HCT116 (cell line): ENCODE measurements around the gene FAM193A.
"Not testable (repeated sequence)": the region's sequence is repeated elsewhere in the genome, so short reads cannot be mapped to it uniquely, and the experiment has no call there.

Experiments used
- CTCF ChIP-seq, 3 experiments: fragments of 200-600 bp in 1 of 3; sonication (generic) in 1 of 3; IDR thresholded peaks in 2 of 3; conservative IDR thresholded peaks in 1 of 3; 2 replicates each; pipeline ENCODE4 v1.5.1; 2012 to 2017; ENCODE audit warnings: low read depth in 2 of 3, low read length in 2 of 3, antibody characterized with exemption in 1 of 3, borderline replicate concordance in 1 of 3, control low read depth in 1 of 3, mild to moderate bottlenecking in 1 of 3, mixed read lengths in 1 of 3, mixed run types in 1 of 3, moderate library complexity in 1 of 3; ENCODE audit not compliant: insufficient read depth in 1 of 3
- ELF1 ChIP-seq: IDR thresholded peaks from 2 replicates; pipeline ENCODE4 v1.6.1; 2012; ENCODE audit warnings: low read depth, borderline replicate concordance
- EZH2 ChIP-seq: fragments of 200-600 bp; sonication (generic); IDR thresholded peaks from 2 replicates; pipeline ENCODE4 v1.6.1; 2017; ENCODE audit warnings: antibody characterized with exemption, mixed run types
- MAX ChIP-seq: IDR thresholded peaks from 2 replicates; pipeline ENCODE4 v1.6.1; 2012
- POLR2A ChIP-seq: IDR thresholded peaks from 2 replicates; pipeline ENCODE4 v1.7.0; 2011; ENCODE audit warnings: borderline replicate concordance; ENCODE audit not compliant: insufficient read depth, insufficient read length; ENCODE audit errors: extremely low read depth
- POLR2AphosphoS5 ChIP-seq: IDR thresholded peaks from 2 replicates; pipeline ENCODE4 v1.6.1; 2011; ENCODE audit warnings: mild to moderate bottlenecking, low read depth, low read length, moderate library complexity
- SP1 ChIP-seq: IDR thresholded peaks from 2 replicates; pipeline ENCODE4 v1.6.1; 2012; ENCODE audit warnings: low read depth
- TCF7L2 ChIP-seq: IDR thresholded peaks from 2 replicates; pipeline ENCODE4 v1.7.0; 2011; ENCODE audit warnings: borderline replicate concordance, inconsistent platforms; ENCODE audit not compliant: insufficient read depth, insufficient read length; ENCODE audit errors: extremely low read depth
- YY1 ChIP-seq: IDR thresholded peaks from 2 replicates; pipeline ENCODE4 v1.6.1; 2011; ENCODE audit warnings: low read length, low read depth, moderate library complexity, mild to moderate bottlenecking; ENCODE audit not compliant: insufficient replicate concordance; ENCODE audit errors: extremely low read depth

- not testable (repeated sequence) for TF ChIP-seq CTCF (IDR thresholded peaks at IDR 0.05 in 2 of 3, conservative IDR thresholded peaks at IDR 0.05 in 1 of 3; ENCODE audit: borderline replicate concordance in 1 of 3, insufficient read depth in 1 of 3, low read depth in 2 of 3, low read length in 2 of 3); MAX; POLR2A; TCF7L2; SP1; YY1; ELF1; POLR2AphosphoS5; EZH2
Observed at GRCh38 chr4:2514193-2514592, 22.3 kb upstream of the FAM193A start.
